GM04504 (cell line): ENCODE measurements around the gene RARS1.
A peak's percentile ranks its signal among the peaks of the same experiment; 100 is the strongest.

Experiments
- DNase-seq: peaks from one replicate; pipeline ENCODE4 v3.0.0-alpha.2; 2012; ENCODE audit warnings: low read depth

RARS1 gene

DNA sequence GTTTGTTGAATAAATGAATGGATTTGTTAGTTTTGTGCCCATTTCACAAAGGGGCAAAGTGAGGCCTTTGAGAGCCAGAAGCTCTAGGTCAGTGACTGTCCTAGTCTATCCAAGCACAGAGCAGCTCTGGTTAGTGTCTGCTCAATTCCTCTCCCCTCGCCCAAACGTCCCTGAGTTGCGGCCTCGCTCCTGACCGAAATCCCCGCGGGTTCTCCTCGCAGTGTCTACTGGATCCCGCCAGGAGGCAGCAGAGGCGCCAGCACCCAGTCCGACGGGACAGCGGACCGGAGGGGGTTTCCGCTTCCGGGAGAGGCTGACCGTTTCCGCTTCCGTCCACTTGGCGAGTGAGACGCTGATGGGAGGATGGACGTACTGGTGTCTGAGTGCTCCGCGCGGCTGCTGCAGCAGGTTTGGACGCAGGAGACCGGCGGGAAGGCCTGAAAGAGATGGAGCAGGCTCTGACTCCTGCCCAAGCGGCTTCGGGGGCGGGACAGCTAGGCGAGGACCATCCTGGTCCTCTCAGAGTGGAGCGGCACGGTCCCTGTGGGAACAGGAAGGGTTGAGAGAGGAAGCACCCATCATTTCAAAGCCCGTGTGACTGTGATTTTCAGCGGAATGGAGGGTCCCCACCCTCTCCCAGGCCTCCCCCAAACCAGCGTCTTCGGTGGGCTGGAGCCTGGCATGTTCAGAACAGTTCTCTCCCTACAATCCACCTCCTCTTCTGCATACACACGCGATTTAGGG, at the start of gene RARS1:
Gene RARS1 (plus strand): TSS at position 336 of the 744 bp plus-strand sequence. CDS start 28 bp downstream, at position 364.
- peak; percentile 85 for DNase-seq

DNA sequence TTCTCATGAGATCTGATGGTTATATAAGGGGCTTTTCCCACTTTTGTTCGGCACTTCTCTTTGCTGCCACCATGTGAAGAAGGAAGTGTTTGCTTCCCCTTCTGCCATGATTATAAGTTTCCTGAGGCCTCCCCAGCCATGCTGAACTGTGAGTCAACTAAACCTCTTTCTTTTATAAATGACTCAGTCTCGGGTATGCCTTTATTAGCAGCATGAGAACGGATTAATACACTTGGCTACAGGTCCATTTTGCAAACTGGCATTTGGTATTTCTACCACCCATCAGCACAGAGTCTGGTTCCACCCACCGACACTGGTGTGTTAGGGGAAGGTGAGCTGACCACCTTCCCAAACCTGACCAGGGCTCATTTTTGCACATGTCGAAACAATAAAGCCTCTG, 47.9 kb upstream of the RARS1 start:
- no peak for DNase-seq

DNA sequence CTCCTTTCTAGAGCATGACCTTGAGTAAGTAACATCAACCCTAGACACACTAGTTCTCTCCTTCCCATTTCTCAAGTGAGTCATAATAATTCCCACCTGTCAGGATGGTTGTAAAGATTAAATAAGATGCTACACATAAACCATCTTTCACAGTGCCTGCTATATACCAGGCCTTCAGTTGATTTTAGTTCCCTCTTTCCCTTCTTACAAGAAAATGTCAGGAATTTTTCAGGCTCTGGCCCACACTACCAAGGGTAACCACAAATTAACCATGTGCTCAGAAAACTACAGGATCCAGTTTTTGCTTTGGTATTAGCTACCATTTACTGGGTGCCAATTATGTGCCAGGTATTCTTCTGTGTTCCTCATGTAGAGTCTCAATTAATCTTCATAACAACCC, 42.7 kb upstream of the RARS1 start:
- no peak for DNase-seq

DNA sequence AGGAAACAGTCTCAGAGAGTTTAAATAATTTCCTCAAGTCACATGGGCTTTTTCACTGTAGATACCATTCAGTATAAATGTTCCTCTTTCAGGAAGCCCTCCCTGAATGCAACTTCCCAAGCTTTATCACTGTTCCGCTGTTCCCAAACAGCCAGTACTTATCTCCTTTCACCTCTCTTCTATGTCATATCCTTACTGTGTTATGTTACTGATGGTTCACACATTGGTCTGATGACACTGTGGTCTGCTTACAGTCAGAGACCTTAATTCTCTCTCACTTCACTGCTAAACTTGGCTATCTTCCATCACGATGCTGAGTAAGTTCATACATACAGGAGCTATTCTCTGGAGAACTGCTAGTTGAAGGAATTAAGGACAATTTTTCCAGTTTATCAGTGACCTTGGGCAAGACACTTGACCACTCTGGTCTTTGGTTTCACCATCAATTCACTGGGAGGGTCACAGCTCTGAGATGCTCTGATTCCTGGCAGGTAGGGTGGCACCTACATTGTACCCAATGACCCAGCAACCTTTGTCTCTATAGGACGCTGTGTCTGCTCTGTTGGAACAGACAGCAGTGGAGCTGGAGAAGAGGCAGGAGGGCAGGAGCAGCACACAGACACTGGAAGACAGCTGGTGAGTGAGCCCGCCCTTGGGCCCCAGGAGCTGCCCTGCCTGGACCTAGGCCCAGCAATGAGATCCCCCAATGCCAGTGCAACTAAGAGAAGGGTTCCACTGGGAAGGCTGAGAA, 42.1 kb upstream of the RARS1 start:
- DNase-seq: no peak

DNA sequence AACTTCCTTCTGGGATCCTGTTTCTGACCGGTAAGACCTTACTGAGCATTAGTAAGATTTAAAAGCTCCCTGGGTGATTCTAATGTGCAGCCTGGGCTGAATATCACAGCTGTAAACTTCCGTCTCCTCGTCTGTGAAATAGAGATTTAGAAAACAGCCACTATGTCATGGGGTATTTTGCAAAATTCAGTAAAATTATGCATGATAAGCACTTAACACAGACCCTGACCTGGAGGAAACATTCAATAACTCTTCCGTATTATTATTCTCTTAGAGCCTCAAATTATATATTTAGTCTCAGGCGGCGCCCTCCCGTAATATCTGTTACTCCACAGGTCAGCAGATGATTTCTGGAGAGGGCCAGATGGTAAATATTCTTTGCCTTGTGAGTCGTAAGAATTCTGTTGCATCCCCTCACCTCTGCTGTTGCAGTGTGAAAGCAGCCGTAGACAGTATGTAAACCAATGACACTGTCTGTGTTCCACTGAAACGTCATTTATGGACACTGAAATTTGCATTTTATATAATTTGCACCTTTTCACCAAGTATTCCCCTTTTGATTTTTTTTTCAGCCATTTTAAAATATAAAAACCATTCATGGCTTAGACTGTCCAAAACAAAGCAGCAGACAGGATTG, 39.2 kb upstream of the RARS1 start:
- DNase-seq: no peak

DNA sequence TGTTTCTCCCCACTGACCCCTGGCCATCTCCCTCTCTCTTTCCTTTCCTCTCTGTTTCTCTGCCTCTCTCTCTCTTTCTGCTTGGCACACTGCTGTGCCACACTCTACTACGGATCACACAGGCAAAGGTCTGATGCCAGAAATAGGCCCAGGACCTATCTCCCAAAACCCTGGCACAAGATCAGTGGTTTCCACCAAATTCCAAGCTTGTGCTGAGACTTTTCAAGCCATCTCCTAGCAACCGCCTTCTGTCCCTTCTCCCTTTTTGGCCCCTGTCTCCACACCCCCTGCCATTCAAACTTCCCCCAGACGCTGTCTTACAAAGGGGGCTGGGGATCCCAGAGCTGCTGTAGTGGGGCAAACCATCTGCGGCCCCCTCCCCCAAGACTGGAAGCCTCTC, 38.5 kb upstream of the RARS1 start:
- DNase-seq: no peak

DNA sequence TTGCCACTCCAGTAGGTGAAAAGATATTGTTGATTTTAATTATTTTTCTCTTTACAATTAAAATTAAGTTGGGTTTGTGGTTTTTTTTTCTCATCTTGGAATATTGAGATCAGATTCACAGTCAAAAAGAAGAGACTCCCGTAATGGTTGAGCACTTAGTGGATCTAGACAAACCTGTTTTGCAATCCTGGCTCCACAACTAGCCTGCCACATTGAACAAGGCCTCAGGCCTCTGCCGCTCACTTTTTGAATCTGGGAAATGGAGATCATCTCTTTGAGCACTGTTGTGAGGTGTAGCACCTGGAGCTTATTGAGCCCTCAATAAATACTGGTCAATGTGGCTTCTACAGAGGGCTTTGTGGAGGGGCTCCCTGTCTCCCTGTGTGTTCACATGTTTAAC, 37.1 kb upstream of the RARS1 start:
- no peak for DNase-seq

DNA sequence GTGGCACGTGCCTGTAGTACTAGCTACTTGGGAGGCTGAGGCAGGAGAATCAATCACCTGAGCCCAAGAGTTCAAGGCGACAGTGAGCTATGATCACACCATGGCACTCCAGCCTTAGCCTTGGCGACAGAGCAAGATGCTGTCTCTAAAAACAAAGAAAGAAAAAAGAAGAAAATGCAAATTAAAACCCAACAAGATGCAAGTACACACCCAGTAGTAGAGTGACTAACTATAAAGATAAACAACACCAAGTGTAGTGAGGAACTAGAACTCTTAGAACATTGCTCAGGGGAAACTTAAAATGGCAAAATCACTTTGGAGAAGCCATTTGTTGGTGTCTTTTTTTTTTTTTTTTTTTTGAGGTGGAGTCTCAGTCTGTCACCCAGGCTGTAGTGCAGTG, 34.7 kb upstream of the RARS1 start:
- no peak for DNase-seq

DNA sequence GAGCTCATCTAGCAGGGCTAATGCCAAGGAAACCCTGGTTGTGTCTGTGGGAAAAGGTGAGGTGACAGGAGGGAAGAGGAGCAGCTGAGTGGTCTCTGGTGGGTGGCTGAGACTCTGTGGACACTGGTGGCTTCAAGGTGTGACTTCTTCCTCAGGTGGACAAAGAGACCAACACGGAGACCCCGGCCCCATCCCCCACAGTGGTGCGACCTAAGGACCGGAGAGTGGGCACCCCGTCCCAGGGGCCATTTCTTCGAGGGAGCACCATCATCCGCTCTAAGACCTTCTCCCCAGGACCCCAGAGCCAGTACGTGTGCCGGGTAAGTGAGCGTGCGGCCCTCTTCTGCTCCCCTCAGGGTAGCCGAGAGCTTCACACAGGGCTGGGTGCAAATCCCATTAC, 31.1 kb upstream of the RARS1 start:
- DNase-seq: no peak

DNA sequence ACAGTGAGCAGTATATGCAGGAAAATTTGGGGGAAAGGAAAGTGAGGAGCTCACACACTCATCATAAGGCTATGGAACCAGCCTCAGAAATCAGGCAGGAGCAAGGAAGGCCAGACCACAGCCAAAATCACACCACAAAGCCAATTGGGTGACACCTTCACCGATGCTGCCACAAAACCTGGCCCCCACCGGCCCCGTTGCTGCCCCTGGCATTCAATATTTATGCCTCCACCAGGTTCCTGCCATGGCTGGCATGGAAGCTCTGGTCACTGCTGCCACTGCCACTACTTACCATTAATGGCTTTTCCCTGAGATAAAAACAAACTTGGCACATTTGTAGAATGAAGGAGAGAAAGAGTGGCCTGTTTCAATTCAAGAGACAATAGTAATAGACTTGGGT, 28.7 kb upstream of the RARS1 start:
- DNase-seq: no peak

DNA sequence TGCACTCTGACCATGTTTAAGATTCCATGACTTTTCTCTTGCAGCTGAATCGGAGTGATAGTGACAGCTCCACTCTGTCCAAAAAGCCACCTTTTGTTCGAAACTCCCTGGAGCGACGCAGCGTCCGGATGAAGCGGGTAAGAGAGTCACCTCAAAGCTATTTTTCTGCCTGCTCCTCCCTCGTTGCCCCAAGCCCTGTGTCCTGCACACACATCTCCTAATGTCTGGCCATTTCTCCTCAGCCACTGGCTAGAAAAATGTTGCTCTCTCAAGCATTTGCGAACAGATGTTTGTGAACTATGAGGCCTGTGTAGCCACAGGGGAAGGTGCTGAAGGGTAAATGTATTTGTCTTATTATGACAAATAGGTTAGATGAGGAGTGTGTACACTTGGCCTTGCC, 25.7 kb upstream of the RARS1 start:
- DNase-seq: no peak

DNA sequence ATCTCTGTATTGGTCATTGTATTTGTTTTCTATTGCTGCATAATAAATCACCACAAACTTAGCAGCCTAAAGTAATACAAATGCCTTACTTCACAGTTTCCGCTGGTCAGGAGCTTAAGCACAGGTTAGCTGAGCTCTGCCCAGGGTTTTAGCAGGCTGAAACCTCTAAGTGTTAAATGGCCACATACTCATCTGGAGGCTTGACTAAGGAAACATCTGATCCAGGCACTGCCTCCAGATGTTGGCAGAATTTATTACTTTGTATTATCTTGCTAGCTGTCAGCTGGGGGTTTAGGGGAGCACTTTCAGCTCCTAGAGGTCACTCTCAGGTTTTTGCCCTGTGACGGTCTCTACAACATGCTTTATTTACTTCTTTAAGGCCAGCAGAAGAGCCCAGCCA, 23.2 kb upstream of the RARS1 start:
- DNase-seq: no peak

DNA sequence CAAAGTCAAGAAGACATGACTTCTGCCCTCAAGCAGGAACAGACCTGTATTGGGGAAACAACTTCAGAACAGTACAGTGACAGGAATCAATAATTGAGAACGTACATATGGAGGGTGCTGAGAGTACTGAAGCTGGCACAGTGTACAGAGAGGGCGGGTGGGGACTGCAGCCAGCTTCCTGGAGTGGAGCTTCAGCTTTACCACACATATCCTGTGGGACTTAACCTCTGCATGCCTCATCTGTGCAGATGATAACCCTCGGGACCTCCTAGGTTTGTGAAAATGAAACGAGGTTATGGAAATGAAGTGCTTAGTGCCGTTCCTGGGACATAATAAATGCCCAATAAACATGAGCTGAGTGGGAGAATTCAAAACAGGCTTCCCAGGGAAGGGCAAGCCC, 22.1 kb upstream of the RARS1 start:
- DNase-seq: no peak

DNA sequence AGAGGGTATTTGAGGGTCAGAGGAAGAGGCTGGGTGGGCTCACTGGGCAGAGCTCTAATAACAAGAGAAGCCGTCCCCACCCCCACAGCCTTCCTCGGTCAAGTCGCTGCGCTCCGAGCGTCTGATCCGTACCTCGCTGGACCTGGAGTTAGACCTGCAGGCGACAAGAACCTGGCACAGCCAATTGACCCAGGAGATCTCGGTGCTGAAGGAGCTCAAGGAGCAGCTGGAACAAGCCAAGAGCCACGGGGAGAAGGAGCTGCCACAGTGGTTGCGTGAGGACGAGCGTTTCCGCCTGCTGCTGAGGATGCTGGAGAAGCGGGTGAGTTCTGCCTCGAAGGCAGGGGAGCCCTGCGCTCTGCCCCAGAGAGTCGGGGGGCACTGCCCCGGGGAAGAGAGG, 21.6 kb upstream of the RARS1 start:
- no peak for DNase-seq

DNA sequence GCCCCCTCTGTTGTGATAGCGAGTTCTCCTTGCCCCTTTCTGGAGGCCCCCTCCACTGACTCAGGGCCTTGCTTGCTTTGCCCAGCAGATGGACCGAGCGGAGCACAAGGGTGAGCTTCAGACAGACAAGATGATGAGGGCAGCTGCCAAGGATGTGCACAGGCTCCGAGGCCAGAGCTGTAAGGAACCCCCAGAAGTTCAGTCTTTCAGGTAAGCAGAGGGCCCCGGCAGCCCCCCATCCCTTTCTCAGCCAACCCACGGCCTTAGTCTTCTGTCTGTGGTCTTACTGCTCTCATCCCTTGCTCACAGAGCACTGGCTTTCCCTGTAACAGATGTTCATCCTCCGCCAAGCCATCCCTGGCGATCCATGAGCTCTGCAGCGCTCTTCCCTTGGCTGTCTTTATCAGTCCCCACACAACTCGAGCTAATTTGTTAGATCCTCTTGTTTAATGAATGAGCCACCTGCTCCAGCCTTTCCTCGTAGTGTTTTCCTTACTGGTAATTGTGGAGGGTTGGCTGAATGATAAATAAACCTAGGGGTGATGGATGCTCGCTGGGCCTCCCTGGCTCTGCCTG, 18.4 kb upstream of the RARS1 start:
- DNase-seq: no peak

DNA sequence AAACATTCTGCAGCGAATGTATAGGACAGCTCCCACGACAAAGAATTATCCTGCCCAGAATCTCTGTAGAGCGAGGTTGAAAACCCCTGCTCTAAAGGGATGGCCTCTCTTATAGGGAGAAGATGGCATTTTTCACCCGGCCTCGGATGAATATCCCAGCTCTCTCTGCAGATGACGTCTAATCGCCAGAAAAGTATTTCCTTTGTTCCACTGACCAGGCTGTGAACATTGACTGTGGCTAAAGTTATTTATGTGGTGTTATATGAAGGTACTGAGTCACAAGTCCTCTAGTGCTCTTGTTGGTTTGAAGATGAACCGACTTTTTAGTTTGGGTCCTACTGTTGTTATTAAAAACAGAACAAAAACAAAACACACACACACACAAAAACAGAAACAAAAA, 17.4 kb upstream of the RARS1 start:
- peak; percentile 31 for DNase-seq

DNA sequence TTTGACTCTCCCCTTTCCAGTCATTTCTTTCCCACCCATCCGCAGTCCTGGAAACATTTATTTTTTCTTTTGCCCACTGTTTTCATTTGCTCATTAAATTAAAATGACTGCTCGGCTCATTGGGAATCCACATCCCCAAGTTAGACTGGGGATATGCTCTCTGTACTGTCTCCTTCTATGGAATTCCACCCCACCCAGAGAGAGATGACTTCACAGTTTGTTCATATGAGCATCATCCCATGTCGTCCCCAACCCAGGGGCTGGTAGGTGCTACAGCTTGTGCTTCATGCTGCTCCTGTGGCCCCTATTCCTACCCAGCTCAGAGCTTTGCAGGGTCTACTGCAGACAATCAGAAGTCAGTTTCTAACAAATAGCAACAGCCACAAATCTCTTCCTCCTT, 16.5 kb upstream of the RARS1 start:
- no peak for DNase-seq

DNA sequence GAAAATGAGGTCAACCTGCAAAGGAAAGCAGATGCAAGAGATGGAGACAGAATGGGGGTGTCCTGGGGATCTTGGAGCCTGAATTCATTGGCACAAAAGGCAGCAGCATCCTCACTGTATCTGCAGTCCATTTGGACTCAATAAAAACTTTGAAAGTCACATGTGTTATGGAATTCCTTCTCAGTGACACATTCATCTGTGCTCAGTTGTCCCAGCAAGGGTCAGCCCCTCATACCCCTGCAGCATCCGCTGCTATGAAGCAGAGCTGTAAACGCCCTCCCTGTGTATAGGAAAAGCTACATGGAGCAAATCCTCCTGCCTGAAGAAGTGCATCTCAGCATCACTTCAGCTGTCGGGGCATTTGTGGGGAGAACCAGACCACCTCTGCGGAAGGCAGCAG, 14.5 kb upstream of the RARS1 start:
- DNase-seq: peak; percentile 23

DNA sequence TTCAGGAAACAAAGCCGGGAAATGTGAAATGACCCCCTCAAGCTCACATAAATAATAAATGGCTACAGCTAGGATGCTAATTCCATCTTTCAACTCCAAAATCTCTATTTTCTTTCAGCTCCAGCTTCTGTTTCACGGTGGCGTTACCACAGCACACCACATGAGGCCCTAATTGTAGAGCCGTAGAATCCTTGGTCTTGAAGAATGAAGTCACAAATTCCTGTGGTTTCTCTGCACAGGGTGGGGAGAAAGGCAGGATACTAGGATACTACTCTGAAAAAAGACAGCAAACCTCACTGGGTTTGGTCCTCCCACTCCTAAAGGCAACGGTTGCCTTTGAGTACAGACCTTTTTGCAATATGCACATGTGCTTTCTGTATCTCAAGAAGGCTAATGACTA, 13.9 kb upstream of the RARS1 start:
- DNase-seq: peak; percentile 86

DNA sequence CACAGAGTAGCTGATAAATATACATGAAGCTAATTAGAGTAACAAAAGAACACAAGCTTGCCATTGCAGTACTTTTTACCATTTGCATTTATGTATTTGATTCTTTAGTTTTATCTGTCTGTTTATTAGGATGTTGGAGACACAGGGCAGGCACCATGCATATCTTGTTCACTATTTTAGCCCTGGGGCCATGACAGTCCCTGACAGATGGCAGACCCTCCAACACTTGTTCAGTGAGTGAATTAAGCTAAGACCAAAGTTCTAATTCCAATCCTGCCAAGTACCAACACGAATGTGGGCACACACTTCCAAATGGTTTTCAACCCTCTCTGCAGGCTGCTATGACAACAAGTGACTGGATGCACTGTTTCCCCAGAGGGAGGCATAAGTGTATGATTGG, 12.0 kb upstream of the RARS1 start:
- DNase-seq: no peak

DNA sequence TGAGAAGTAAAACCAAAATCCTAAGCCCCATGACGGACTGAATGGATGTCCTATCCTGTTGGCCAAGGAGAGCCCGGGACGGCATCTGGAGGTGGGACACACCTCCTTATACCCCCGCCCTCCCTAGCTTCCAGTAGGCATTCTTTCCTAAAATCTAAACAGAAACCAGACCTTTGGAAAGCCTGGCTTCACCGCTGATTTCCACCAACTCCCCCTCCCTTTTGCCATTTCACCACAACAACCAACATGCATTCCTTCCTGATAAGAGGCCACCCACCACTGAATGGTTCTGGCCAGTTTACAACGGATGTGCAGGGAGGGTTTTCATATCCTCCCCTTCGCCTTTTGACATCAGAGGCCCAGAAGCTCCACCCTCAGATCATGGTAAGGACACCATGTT, 9.2 kb upstream of the RARS1 start:
- no peak for DNase-seq

DNA sequence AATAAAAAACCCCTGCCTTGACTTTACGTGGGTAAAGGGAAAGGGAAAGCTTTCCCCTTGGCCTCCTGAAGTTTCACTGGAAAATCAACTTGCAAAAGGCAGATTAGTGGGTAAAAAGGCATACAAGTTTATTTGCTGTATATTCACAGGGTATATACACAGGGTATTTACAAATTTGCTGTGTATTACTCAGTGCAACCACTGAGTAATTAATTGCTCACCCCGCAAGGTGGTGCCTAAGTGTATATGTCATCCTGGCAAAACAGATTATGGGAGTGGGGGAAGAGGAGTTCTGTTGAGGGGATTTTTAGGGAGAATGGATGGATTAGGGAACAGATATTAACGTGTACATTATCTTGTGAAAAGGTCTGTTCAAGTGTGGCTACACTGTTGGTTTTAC, 7.1 kb upstream of the RARS1 start:
- DNase-seq: no peak

DNA sequence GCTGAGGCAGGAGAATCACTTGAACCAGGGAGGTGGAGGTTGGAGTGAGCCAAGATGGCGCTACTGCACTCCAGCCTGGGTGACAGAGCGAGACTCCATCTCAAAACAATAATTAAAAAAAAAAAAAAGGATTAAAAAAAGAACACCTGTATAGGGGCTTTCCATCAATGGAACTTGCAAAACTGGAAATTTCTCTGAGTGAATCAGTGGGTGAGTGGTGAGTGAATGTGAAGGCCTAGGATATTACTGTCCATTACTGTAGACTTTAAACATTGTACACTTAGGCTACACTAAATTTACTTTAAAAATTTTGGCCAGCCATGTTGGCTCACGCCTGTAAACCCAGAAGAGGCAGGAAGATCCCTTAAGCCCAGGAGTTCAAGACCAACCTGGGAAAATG, 5.7 kb upstream of the RARS1 start:
- DNase-seq: no peak
